HepG2 (cell line): Measurements from ENCODE around the gene HPCAL1. TPM values are rescaled to one million over a fixed set of nuclear protein-coding genes. Genes with fewer than 3 reads are reported as not detected.

Experiments used
- BHLHE40 ChIP-seq: IDR thresholded peaks from 2 replicates; pipeline ENCODE4 v1.6.1; 2011; ENCODE audit warnings: low read length, improper control_type of control experiment
- ELF3 ChIP-seq: IDR thresholded peaks from 2 replicates; pipeline ENCODE4 v1.6.1; 2016; ENCODE audit warnings: missing genetic modification reagents, missing compliant biosample characterization
- GATAD1 ChIP-seq: IDR thresholded peaks from 2 replicates; pipeline ENCODE4 v1.6.1; 2016; ENCODE audit warnings: missing genetic modification reagents, missing compliant biosample characterization
- GATAD2A ChIP-seq: IDR thresholded peaks from 2 replicates; pipeline ENCODE4 v1.6.1; 2016
- KDM5A ChIP-seq: fragments of 200-600 bp; sonication (generic); IDR thresholded peaks from 2 replicates; pipeline ENCODE4 v1.7.0; 2018; ENCODE audit warnings: antibody characterized with exemption, mild to moderate bottlenecking, low read length, borderline replicate concordance
- RBAK ChIP-seq: sonication (generic); formaldehyde crosslinking; IDR thresholded peaks from 2 replicates; pipeline ENCODE4 v1.5.1; 2020; ENCODE audit warnings: mild to moderate bottlenecking, missing genetic modification reagents
- SAP130 ChIP-seq: IDR thresholded peaks from 2 replicates; pipeline ENCODE4 v1.6.1; 2016; ENCODE audit warnings: low read depth
- SIX1 ChIP-seq: sonication (generic); formaldehyde crosslinking; IDR thresholded peaks from 2 replicates; pipeline ENCODE4 v1.4.0; 2020; ENCODE audit warnings: missing genetic modification reagents, borderline replicate concordance
- ZFP36L1 ChIP-seq: sonication (generic); formaldehyde crosslinking; IDR thresholded peaks from 2 replicates; pipeline ENCODE4 v1.8.0; 2022; ENCODE audit warnings: mild to moderate bottlenecking, missing genetic modification reagents, moderate library complexity
- ZKSCAN5 ChIP-seq: sonication (generic); formaldehyde crosslinking; IDR thresholded peaks from 2 replicates; pipeline ENCODE4 v1.5.1; 2020; ENCODE audit warnings: mild to moderate bottlenecking, missing genetic modification reagents
- ZMAT3 ChIP-seq: sonication (generic); formaldehyde crosslinking; conservative IDR thresholded peaks from 2 replicates; pipeline ENCODE4 v1.7.0; 2021; ENCODE audit warnings: missing genetic modification reagents
- ZNF143 ChIP-seq: sonication (generic); formaldehyde crosslinking; IDR thresholded peaks from 2 replicates; pipeline ENCODE4 v1.4.0; 2020; ENCODE audit warnings: missing genetic modification reagents
- ZNF343 ChIP-seq: sonication (generic); formaldehyde crosslinking; IDR thresholded peaks from 2 replicates; pipeline ENCODE4 v1.4.0; 2020; ENCODE audit warnings: mild to moderate bottlenecking, missing genetic modification reagents
- ZNF446 ChIP-seq: sonication (generic); formaldehyde crosslinking; IDR thresholded peaks from 2 replicates; pipeline ENCODE4 v1.5.0; 2020; ENCODE audit warnings: mild to moderate bottlenecking, missing genetic modification reagents
- ZSCAN21 ChIP-seq: sonication (generic); formaldehyde crosslinking; IDR thresholded peaks from 2 replicates; pipeline ENCODE4 v1.8.0; 2022; ENCODE audit warnings: mild to moderate bottlenecking, missing genetic modification reagents, moderate library complexity, borderline replicate concordance
- polyA plus RNA-seq, 8 experiments: library from polyadenylated mRNA; depleted of rRNA in 3 of 8; stranded (reverse) in 7 of 8; unstranded in 1 of 8; fragments of >200 nt; fragmentation: Illumina TruSeq in 4 of 8; extraction: Trizol in 4 of 8; gene quantifications; 2 replicates each; pipeline versions ENCODE4 v1.2.1 to v1.2.3, GENCODE V29; 2011 to 2016; ENCODE audit warnings: low read depth in 4 of 8, missing spikeins in 1 of 8, mixed read lengths in 1 of 8; ENCODE audit not compliant: insufficient read depth in 1 of 8
- total RNA-seq, 5 experiments: library from RNA; depleted of rRNA; stranded (reverse); fragments of >200 nt; fragmentation: Illumina TruSeq; extraction: Trizol; gene quantifications; 2 replicates each; pipeline ENCODE4 v1.2.3, GENCODE V29; 2016; ENCODE audit warnings: low read depth in 1 of 5
- TF ChIP-seq, protein P1 (sequence below): IDR thresholded peaks from 2 replicates; pipeline ENCODE4 v1.6.1; 2016; ENCODE audit warnings: missing compliant biosample characterization, missing genetic modification reagents, borderline replicate concordance
- TF ChIP-seq, protein P2 (sequence below): sonication (generic); formaldehyde crosslinking; IDR thresholded peaks from 2 replicates; pipeline ENCODE4 v1.5.1; 2020; ENCODE audit warnings: missing genetic modification reagents, mild to moderate bottlenecking, borderline replicate concordance
- TF ChIP-seq, protein P3 (sequence below): sonication (generic); formaldehyde crosslinking; IDR thresholded peaks from 2 replicates; pipeline ENCODE4 v1.5.1; 2020; ENCODE audit warnings: missing genetic modification reagents, mild to moderate bottlenecking, borderline replicate concordance
- TF ChIP-seq, protein P4 (sequence below): sonication (generic); formaldehyde crosslinking; IDR thresholded peaks from 2 replicates; pipeline ENCODE4 v1.5.0; 2020; ENCODE audit warnings: mild to moderate bottlenecking, missing genetic modification reagents
- TF ChIP-seq, protein P5 (sequence below): IDR thresholded peaks from 2 replicates; pipeline ENCODE4 v1.6.1; 2016; ENCODE audit warnings: low read depth, borderline replicate concordance

HPCAL1 gene
- total and polyA plus RNA-seq, 2 of the 13 experiments (the other 11 are each of a cell fraction or from before 2014, with no cell fraction given) = 29.5 to 29.9 TPM

DNA sequence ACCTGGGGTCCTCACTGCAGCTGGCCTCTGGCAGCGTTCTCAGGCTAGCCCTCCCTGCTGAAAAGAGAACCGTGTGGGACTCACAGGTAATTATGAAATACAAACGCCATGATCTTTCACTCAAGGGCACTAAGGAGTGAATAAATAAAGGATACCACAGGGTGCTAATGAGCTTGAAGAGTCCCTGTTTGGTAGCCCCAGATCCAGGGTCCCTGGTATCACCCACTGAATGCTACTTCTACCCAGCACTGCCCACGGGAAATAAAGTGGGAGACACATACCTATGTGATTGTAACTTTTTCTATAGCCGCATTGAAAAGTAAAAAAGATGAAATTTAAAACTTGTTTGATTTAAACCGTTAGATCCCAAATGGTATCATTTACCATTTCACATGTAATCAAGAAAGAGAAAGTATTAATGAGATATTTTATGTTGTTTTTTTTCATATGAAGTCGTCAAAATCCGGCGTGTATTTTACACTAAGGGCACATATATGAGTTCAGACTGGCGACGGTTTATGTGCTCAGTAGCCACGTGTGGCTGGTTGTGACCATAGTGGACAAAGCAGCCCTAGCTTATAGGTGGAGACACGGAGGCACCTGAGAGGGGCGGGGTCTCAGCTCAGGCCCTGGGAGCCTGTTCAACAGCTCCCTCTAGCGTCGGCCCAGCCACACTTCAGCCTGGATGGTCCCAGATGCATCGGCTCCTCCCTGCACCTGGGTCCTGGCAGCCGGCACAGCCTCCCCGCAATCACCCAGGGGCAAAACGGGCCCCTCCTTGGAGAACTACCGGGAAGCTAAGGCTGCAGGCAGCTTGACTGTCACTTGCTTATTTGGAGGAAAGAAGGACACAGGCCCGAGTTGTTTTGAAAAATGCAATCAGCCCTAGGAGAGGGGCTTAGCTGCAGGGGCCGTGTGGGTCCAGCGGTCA is 106.2 kb downstream of the HPCAL1 start (continued):
- TF ChIP-seq, protein P1, sequence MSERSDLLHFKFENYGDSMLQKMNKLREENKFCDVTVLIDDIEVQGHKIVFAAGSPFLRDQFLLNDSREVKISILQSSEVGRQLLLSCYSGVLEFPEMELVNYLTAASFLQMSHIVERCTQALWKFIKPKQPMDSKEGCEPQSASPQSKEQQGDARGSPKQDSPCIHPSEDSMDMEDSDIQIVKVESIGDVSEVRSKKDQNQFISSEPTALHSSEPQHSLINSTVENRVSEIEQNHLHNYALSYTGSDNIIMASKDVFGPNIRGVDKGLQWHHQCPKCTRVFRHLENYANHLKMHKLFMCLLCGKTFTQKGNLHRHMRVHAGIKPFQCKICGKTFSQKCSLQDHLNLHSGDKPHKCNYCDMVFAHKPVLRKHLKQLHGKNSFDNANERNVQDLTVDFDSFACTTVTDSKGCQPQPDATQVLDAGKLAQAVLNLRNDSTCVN (CRISPR knock-in tag) = peak; percentile 86; the same call in 1 of the 2 replicates
- no peak for TF ChIP-seq ZNF446
- TF ChIP-seq, protein P2, sequence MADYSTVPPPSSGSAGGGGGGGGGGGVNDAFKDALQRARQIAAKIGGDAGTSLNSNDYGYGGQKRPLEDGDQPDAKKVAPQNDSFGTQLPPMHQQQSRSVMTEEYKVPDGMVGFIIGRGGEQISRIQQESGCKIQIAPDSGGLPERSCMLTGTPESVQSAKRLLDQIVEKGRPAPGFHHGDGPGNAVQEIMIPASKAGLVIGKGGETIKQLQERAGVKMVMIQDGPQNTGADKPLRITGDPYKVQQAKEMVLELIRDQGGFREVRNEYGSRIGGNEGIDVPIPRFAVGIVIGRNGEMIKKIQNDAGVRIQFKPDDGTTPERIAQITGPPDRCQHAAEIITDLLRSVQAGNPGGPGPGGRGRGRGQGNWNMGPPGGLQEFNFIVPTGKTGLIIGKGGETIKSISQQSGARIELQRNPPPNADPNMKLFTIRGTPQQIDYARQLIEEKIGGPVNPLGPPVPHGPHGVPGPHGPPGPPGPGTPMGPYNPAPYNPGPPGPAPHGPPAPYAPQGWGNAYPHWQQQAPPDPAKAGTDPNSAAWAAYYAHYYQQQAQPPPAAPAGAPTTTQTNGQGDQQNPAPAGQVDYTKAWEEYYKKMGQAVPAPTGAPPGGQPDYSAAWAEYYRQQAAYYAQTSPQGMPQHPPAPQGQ = 0 out of 2 replicates have a peak, but pooled peaks have one; percentile 57
- TF ChIP-seq RBAK (CRISPR knock-in tag) = no peak
- peak; percentile 21; the same call in 1 of the 2 replicates for TF ChIP-seq ZNF143 (CRISPR knock-in tag)
- no peak for TF ChIP-seq KDM5A
- TF ChIP-seq, protein P3, sequence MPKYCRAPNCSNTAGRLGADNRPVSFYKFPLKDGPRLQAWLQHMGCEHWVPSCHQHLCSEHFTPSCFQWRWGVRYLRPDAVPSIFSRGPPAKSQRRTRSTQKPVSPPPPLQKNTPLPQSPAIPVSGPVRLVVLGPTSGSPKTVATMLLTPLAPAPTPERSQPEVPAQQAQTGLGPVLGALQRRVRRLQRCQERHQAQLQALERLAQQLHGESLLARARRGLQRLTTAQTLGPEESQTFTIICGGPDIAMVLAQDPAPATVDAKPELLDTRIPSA = no peak
- TF ChIP-seq ZFP36L1 (CRISPR knock-in tag) = no peak
- peak; percentile 79 for TF ChIP-seq SAP130 (CRISPR knock-in tag)
- TF ChIP-seq, protein P4, sequence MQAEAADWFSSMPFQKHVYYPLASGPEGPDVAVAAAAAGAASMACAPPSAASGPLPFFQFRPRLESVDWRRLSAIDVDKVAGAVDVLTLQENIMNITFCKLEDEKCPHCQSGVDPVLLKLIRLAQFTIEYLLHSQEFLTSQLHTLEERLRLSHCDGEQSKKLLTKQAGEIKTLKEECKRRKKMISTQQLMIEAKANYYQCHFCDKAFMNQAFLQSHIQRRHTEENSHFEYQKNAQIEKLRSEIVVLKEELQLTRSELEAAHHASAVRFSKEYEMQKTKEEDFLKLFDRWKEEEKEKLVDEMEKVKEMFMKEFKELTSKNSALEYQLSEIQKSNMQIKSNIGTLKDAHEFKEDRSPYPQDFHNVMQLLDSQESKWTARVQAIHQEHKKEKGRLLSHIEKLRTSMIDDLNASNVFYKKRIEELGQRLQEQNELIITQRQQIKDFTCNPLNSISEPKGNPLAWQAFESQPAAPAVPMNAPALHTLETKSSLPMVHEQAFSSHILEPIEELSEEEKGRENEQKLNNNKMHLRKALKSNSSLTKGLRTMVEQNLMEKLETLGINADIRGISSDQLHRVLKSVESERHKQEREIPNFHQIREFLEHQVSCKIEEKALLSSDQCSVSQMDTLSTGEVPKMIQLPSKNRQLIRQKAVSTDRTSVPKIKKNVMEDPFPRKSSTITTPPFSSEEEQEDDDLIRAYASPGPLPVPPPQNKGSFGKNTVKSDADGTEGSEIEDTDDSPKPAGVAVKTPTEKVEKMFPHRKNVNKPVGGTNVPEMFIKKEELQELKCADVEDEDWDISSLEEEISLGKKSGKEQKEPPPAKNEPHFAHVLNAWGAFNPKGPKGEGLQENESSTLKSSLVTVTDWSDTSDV (CRISPR knock-in tag) = no peak
- peak; percentile 66; the same call in 1 of the 2 replicates for TF ChIP-seq ELF3
- TF ChIP-seq ZKSCAN5 (CRISPR knock-in tag) = no peak
- TF ChIP-seq GATAD2A (CRISPR knock-in tag) = peak; percentile 73
- peak; percentile 40; the same call in 1 of the 2 replicates for TF ChIP-seq ZSCAN21 (CRISPR knock-in tag)
- TF ChIP-seq, protein P5, sequence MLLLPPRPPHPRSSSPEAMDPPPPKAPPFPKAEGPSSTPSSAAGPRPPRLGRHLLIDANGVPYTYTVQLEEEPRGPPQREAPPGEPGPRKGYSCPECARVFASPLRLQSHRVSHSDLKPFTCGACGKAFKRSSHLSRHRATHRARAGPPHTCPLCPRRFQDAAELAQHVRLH (CRISPR knock-in tag) = peak; percentile 92; the same call in 1 of the 2 replicates
- no peak for TF ChIP-seq ZMAT3 (CRISPR knock-in tag)
- no peak; the same call in 1 of the 2 replicates for TF ChIP-seq ZNF343 (CRISPR knock-in tag)
- TF ChIP-seq SIX1 (CRISPR knock-in tag) = 0 out of 2 replicates have a peak, but pooled peaks have one; percentile 44
- TF ChIP-seq BHLHE40 = peak; percentile 65; the same call in 1 of the 2 replicates
- peak; percentile 68 for TF ChIP-seq GATAD1 (CRISPR knock-in tag)
